ENCODE results near the gene ACIN1. TPM values are rescaled to one million over a fixed set of nuclear protein-coding genes. Genes with fewer than 3 reads are reported as not detected.

Gene ACIN1
- total and polyA plus RNA-seq, 2 of the 13 experiments (the other 11 are each of a cell fraction or from before 2014, with no cell fraction given) = 165 to 183 TPM

GRCh38 chr14:23074906-23075305 lies 20.0 kb downstream of the ACIN1 start:
- Histone ChIP-seq H3K9me3 (ENCODE audit: low read length) (no peaks in the 10 kb centered on the region), H4K20me1 (ENCODE audit: insufficient read depth, low read length) (peaks cover 9% of the 10 kb centered on the region; the same call in 1 of the 2 replicates), H3K36me3 (replicated peaks in 1 of 2; ENCODE audit: control insufficient read depth in 1 of 2, insufficient read depth in 2 of 2, low read length in 2 of 2) (peaks cover 52 to 76% of the 10 kb centered on the region in 2 experiments), H3K4me1 (ENCODE audit: insufficient read depth, low read length) (peaks cover 23% of the 10 kb centered on the region), H3K4me2 (ENCODE audit: low read depth, low read length) (no peak overlapping the region), H3K27me3 (ENCODE audit: control insufficient read depth in 1 of 2, insufficient read depth in 2 of 2, low read length in 2 of 2) (no peaks in the 10 kb centered on the region; a peak in 1 of 5 replicates), H3K79me2 (ENCODE audit: insufficient read depth, low read length) (peaks cover 18% of the 10 kb centered on the region), H3K27ac (ENCODE audit: extremely low read length, insufficient read depth, low read length) (no peak overlapping the region), H3K9ac (ENCODE audit: insufficient read depth, low read depth, low read length) (no peak overlapping the region), H3K4me3 (replicated peaks in 1 of 3; ENCODE audit: insufficient read depth in 1 of 3, low read depth in 2 of 3, low read length in 3 of 3) (no peak overlapping the region), H2AFZ (ENCODE audit: low read length) (no peak overlapping the region)
- intact Hi-C loops (cut with micrococcal nuclease; ENCODE audit: unreplicated experiment) (no loop called here), in situ Hi-C loops (cut with HindIII; ENCODE audit: extremely low pct_ligation_motif_present, low pct_unique_long_range_greater_than_20kb) (no loop called here)
- ChIA-PET CTCF (ENCODE audit: low intra/inter-chr PET ratio, low total read pairs) (no interaction called here), POLR2A (interaction anchor here (1.1 to 5.6 kb wide), 2 partner anchors 20 to 247 kb away, joined by 3 to 146 read pairs; partner anchors contain the start of genes ACIN1 and C14orf119)
- TF ChIP-seq RBFOX2 (IDR thresholded peaks at IDR 0.05; ENCODE audit: low read depth, low read length) (0 out of 2 replicates have a peak, but pooled peaks have one; percentile 39), ZFP82 (CRISPR knock-in tag; IDR thresholded peaks at IDR 0.05; ENCODE audit: borderline replicate concordance) (0 out of 2 replicates have a peak, but pooled peaks have one; percentile 52), RBM22 (optimal IDR thresholded peaks at IDR 0.05; ENCODE audit: low read length) (peak; percentile 79), ZNF816 (CRISPR knock-in tag; IDR thresholded peaks at IDR 0.05; ENCODE audit: borderline replicate concordance) (0 out of 2 replicates have a peak, but pooled peaks have one; percentile 54)
- TF ChIP-seq, protein P1, sequence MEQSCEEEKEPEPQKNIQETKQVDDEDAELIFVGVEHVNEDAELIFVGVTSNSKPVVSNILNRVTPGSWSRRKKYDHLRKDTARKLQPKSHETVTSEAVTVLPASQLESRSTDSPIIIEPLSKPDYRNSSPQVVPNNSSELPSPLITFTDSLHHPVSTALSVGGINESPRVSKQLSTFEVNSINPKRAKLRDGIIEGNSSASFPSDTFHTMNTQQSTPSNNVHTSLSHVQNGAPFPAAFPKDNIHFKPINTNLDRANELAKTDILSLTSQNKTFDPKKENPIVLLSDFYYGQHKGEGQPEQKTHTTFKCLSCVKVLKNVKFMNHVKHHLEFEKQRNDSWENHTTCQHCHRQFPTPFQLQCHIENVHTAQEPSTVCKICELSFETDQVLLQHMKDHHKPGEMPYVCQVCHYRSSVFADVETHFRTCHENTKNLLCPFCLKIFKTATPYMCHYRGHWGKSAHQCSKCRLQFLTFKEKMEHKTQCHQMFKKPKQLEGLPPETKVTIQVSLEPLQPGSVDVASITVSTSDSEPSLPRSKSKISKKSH (CRISPR knock-in tag; IDR thresholded peaks at IDR 0.05; ENCODE audit: borderline replicate concordance) = no peak
- 99% methylated on average over 1 of the region's 1 CpG for WGBS (ENCODE audit: low lambda C conversion rate)
- ATAC-seq (no peak), FAIRE-seq (no peak), DNase-seq (ENCODE audit: low spot score) (no peak)
- no TSS peak for BruUV-seq (replicated peaks)

Data from HepG2 (cell line).